Measurements from ENCODE around the gene PCNX4.

PCNX4 gene

DNA sequence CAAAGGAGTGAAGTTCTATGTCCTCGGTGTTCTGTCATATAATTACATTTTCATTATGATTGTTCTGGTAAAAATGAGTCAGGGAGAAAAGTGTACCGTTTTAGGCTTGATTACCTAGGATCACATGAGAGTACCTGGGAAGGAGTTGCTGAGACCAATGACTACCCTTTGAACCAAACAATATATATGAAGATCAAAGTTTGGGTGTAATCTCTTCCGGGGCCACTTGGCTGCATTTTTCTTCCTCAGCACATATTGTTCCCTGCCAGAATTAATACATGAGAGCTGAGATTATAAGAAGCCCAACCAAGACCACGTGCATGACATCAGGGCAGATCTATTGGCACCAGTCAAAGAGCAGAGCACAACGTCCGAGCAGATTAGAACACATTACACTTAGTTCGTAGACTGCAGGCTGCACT lies 114.5 kb downstream of the PCNX4 start:
- DNase-seq (ENCODE audit: low read depth): no peak

DNA sequence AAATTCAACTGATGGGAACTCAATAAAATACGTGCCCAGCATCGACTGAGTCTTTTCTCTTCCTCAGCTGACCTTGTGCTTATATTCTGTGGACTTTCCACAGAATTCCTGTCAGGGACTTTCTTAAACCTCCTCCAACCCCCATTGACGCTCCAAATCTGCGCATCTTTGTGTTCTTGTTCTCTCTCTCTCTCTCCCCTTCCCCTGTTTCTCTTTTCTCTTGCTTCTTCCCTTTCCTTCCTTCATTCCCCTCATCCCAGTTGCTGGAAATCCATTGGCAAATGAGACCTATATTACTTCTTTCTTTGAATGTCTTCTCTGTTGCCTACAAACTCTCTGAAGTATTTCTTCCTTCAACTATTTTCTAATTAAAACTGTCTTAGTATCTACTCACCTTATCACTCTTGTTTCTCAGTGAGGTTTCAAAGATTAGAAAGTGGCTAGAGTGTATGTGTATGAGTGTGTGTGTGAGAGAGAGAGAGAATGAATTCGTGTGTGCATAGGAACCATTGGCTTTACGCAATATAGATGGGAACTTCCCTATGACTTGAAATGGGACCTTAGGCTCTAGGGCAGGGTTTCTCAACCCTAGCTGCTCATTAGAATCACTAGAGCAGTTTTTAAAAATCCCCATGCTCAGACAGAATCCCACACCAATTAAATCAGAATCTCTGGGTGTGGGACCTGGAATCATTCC lies 115.3 kb downstream of the PCNX4 start:
- no peak for DNase-seq (ENCODE audit: low read depth)

DNA sequence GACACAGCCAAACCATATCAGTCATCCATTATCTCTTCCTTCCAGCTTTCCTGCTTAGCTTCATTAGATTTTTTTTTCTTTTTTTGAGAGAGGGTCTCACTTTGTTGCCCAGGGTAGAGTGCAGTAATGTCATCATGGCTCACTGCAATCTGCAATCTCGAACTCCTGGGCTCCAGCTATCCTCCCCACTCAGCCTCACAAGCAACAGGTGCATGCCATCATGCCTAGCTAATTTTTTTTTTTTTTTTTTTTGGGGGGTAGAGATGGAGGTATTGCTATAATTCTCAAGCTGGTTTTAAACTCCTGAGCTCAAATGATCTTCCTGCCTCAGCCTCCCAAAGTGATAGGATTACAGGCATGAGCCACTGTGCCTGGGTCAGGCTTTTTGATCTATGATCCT lies 119.0 kb downstream of the PCNX4 start:
- DNase-seq (ENCODE audit: low read depth): no peak

DNA sequence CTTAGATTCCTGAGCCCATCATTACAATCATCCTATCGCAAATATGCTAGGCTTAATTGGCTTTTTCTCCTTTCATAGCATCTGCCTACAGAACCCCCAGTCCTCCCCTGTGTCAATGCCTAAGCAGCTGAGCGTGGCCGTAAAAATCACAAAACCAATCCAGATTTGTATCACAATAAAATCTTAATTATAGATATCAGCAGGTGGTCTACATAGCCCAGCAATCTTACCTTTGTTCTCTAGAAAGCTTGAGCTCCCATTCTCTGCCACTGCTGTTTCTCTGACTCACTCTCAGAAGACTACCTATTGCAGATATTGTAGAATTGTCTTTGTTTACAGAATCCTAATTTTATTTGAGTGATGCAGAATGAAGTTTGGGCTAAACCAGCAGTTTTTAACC lies 119.4 kb downstream of the PCNX4 start:
- DNase-seq (ENCODE audit: low read depth): no peak

DNA sequence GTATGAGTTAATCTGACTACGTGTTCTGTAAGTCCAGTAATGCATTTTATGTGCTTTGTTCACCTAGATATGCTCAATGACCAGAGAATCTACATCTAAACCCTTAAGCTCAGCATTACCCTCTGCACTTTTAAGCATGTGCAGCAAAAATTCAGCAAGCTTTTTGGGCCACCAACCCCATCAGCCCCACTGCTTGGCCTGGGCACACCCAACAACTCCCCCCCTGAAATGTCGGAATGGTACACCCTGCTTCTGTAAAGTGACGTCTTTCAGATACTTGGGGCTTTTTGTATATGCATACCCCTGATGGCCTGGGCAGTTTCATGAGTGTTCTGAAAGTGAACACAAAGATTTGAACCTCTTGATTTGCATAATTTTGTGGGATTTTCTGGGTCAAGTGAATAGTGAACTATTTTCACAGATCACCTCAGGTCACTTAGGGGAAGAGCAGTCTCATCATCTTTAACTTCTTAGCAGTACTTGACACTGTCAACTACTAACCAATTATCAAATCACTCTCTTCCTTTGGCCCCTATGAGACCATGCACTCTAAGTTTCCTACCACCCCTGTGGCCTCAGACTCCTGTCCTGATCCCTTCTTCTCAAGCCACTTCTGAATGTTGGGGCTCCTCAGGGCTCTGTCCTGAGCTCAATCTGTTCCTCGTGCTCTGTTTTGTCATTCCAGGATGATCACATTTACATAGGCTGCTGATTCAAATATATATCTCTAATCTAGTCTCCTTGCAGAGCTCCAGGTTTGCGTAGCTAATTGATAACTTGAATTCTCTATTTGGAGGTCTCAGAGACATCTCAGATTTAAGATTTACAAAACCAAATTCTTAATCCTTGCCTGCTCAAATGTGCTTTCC lies 121.0 kb downstream of the PCNX4 start:
- no peak for DNase-seq (ENCODE audit: low read depth)

DNA sequence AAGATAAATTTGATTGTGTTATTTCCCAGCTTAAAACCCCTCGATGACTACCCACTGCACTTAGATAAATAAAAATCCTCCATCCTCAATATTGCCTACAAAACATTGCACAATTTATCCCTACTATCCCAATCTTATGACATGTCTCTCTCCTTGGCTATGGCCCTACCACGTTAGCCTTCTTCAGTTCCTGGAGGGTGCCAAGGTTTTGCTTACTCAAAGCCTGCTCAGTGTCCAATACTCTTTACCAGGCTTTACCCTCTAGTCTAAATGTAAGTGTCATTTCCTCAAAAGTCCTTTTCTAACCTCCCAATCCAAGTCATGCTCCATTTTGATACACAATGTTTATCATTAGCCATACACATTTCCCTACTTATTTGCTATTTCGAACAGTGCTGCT lies 122.3 kb downstream of the PCNX4 start:
- no peak for DNase-seq (ENCODE audit: low read depth)

DNA sequence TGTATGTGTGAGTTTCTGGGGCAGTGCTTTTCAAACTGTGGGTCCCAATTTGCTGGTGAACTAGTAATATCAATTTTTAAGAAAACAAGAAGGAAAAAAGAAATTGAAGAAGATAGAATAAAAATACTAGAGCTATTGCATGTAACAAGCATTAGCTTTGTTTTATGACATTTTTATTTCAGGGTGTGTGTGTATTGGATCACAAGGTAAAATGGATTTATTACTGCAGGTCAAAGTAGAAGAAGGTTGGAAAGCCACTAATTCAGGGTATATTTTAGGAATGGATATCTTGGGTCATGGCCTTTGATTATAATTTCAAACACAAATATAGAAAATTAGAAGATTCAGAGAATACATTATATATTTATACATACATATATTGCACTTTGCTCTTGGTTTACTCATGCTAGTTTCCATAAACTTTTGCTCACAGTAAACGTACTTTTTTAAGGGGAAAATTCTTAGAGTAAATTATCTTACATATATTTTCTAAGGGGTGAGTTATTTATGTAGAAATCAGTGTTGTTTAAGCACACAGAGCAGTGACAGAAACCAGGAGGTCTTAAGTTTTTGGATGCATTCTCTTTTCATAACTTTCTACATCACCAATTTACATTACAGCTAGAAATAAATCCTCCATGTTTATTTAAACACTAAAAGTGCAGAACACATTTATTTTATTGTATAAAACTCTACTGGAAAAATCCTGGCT lies 122.8 kb downstream of the PCNX4 start:
- DNase-seq (ENCODE audit: low read depth): no peak

DNA sequence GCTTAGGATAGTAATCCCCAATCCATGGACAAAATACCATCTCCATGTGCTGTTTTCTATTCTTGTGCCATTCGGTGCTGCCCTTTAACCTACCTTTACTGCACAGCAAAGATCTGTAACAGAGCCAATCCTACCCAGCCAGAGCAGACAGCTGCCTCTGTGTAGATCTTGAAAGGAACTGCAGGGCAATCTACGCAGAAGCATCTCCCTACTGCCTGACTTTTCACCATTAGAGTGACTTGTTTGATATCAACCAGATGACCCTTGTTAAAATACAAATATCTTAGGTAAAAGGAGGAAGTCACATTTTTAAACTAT lies 123.4 kb downstream of the PCNX4 start:
- no peak for DNase-seq (ENCODE audit: low read depth)

DNA sequence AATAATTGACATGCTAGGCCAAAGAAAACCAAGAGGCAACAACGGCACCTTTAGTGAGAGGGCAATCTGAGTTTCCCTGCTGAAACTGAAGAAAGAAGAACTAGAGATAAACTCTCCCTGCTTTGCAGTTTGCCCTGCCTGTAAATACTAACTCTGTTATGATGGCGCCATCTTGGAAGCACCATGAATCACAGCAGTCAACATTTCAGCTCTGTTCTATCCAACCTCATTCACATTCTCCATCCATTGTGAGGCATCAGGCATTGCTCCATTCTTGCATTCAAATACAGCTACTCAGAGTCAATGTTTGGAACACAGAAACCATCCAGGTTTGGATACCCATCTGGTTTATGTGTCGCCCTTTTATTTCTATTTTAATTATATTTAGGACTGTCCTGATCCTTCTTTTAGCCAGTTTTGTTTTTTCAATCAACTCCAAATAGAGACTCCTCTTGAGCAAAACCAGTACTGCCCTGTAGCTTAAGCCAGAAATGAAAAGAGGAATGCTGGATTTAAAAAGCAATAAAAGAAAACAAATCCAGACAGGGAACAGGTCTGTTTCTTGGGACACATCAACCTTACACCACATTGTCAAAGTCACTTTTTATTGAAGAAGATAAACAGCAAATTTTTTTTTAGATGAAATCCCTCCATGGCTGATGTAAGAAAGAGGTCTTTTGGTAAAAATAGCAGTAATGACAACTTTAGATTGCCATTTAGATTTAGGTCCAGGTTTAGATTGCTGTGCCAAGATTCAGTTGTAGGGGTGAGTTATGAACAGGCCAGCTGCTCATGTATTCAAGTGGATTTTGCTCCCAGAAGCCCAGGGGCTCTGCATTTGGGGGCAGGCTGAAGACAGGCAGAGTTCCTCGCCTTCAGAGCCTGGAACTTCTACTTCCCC lies 124.0 kb downstream of the PCNX4 start:
- DNase-seq (ENCODE audit: low read depth): no peak

DNA sequence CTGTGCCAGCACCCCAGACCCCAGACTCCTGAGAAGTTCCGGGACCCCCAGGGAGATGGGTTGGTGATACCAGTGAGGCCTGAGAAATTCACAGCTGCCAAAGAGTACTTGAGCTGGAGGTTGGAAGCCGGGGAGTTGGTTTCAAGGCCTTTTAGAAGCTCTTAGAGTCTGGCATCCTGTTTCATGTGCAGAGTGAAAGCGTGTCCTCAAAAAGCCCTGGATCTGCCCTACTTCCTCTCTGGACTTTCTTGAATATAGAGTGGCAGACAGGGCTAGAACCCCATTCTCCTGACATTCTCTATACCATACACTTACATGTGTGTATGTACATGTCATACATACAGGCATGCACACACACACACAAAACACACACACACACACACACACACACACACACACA lies 126.0 kb downstream of the PCNX4 start:
- no peak for DNase-seq (ENCODE audit: low read depth)

Measured in T follicular helper cell (primary cell).